Lower leg skin (tissue), 4 donors: Measurements from ENCODE around the gene SULT1E1. TPM values are rescaled to one million over a fixed set of nuclear protein-coding genes. Genes with fewer than 3 reads are reported as not detected.

Source experiments
- DNase-seq, 2 donors: peaks; one replicate each; pipeline ENCODE4 v3.0.0-alpha.2; 2019; ENCODE audit warnings: low spot score in 2 of 2
- H3K4me3 ChIP-seq: fragments of 200-600 bp; sonication (generic); 2 replicates; pipeline ENCODE4 v1.5.1; 2017; ENCODE audit warnings: mild to moderate bottlenecking, low read depth; ENCODE audit not compliant: poor library complexity, severe bottlenecking
- POLR2A ChIP-seq, 2 donors: fragments of 450-650 bp; IDR thresholded peaks; one replicate each; pipeline ENCODE4 v1.6.1; 2016 to 2017; ENCODE audit warnings: antibody characterized with exemption in 2 of 2, mild to moderate bottlenecking in 1 of 2, moderate library complexity in 1 of 2
- intact Hi-C: fragments of 100-400 bp; cut with DNase I; formaldehyde crosslinking; loops from one replicate; pipeline ENCODE4 v1.15.0; 2023; ENCODE audit warnings: low total_unique reads
- total RNA-seq, 4 donors: library from RNA; depleted of rRNA; stranded (reverse); fragments of >200 nt; gene quantifications; one replicate each; pipeline ENCODE4 v1.1.0, GENCODE V29; 2016
- TF ChIP-seq, protein P1 (sequence below), 3 donors: fragments of 450-650 bp; IDR thresholded peaks; one replicate each; pipeline ENCODE4 v1.5.1; 2016; ENCODE audit warnings: antibody characterized with exemption in 3 of 3, mild to moderate bottlenecking in 3 of 3, moderate library complexity in 2 of 3

The SULT1E1 gene
- total RNA-seq, 4 donors from 2014 or later = 15.7 to 45.2 (median 34.3) TPM

GRCh38 chr4:69793732-69794131, 66.2 kb downstream of the SULT1E1 start:
- no peak overlapping the region for H3K4me3 ChIP-seq
- DNase-seq = no peak
- intact Hi-C loops = no loop called here
- TF ChIP-seq, protein P1, sequence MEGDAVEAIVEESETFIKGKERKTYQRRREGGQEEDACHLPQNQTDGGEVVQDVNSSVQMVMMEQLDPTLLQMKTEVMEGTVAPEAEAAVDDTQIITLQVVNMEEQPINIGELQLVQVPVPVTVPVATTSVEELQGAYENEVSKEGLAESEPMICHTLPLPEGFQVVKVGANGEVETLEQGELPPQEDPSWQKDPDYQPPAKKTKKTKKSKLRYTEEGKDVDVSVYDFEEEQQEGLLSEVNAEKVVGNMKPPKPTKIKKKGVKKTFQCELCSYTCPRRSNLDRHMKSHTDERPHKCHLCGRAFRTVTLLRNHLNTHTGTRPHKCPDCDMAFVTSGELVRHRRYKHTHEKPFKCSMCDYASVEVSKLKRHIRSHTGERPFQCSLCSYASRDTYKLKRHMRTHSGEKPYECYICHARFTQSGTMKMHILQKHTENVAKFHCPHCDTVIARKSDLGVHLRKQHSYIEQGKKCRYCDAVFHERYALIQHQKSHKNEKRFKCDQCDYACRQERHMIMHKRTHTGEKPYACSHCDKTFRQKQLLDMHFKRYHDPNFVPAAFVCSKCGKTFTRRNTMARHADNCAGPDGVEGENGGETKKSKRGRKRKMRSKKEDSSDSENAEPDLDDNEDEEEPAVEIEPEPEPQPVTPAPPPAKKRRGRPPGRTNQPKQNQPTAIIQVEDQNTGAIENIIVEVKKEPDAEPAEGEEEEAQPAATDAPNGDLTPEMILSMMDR (IDR thresholded peaks at IDR 0.05) = no peak
- no peak for TF ChIP-seq POLR2A (IDR thresholded peaks at IDR 0.05)

Other genes with a start within 250 kb of the SULT1E1 start
- gene UGT2A2, start 220.5 kb downstream of the SULT1E1 start, total RNA-seq = not detected
- 1 to 10 TPM in 2 of 4 donors, under 1 TPM in 2; 0.52 to 1.9 (median 1.2) TPM for gene UGT2A1, start 206.9 kb downstream of the SULT1E1 start, total RNA-seq
- gene SULT1B1, start 99.5 kb downstream of the SULT1E1 start, total RNA-seq = under 1 TPM; 0.10 to 0.30 (median 0.18) TPM
- 1 to 10 TPM in 1 of 4 donors, not detected in 3; 3.7 TPM for gene CSN1S1, start 70.9 kb upstream of the SULT1E1 start, total RNA-seq
- gene CSN2, start 105.6 kb upstream of the SULT1E1 start, total RNA-seq = not detected
- gene STATH, start 135.8 kb upstream of the SULT1E1 start, total RNA-seq = not detected
- not detected for gene HTN3, start 168.3 kb upstream of the SULT1E1 start, total RNA-seq
- gene HTN1, start 190.3 kb upstream of the SULT1E1 start, total RNA-seq = not detected